AG09309 (cell line): ENCODE results near the gene CHRNB1.
"Not testable (repeated sequence)": the region's sequence is repeated elsewhere in the genome, so short reads cannot be mapped to it uniquely, and the experiment has no call there.

ENCODE experiments used
- DNase-seq: peaks from one replicate; pipeline ENCODE4 v3.0.0-alpha.2; 2010; ENCODE audit warnings: low read depth
- H3K4me3 ChIP-seq: 2 replicates; pipeline ENCODE4 v1.5.1; 2011; ENCODE audit warnings: mild to moderate bottlenecking, low read depth, low read length, moderate library complexity; ENCODE audit not compliant: control insufficient read depth
- CTCF ChIP-seq: IDR thresholded peaks from 2 replicates; pipeline ENCODE4 v1.5.1; 2011; ENCODE audit warnings: mild to moderate bottlenecking, low read depth, low read length, inconsistent platforms; ENCODE audit not compliant: insufficient read depth, control insufficient read depth; ENCODE audit errors: missing control alignments

Gene CHRNB1

GRCh38 chr17:7465597-7466275 lies 20.9 kb downstream of the CHRNB1 start:
- TF ChIP-seq CTCF: no peak
- no peak overlapping the region for H3K4me3 ChIP-seq
- DNase-seq: no peak

- TF ChIP-seq CTCF: no peak
- H3K4me3 ChIP-seq: no peak overlapping the region
- no peak for DNase-seq
Measured at GRCh38 chr17:7466318-7466638, 21.4 kb downstream of the CHRNB1 start.

- H3K4me3 ChIP-seq: no peak overlapping the region
- TF ChIP-seq CTCF: no peak
- DNase-seq: no peak
Measured at GRCh38 chr17:7466639-7467341, 21.9 kb downstream of the CHRNB1 start.

GRCh38 chr17:7467498-7467897 lies 22.6 kb downstream of the CHRNB1 start:
- no peak for DNase-seq
- no peak overlapping the region for H3K4me3 ChIP-seq
- TF ChIP-seq CTCF: no peak

GRCh38 chr17:7468290-7468689 lies 23.4 kb downstream of the CHRNB1 start:
- TF ChIP-seq CTCF: no peak
- no peak for DNase-seq
- H3K4me3 ChIP-seq: no peak overlapping the region

GRCh38 chr17:7468804-7469389 lies 24.0 kb downstream of the CHRNB1 start:
- no peak for TF ChIP-seq CTCF
- no peak for DNase-seq
- no peak overlapping the region for H3K4me3 ChIP-seq

- not testable (repeated sequence) for DNase-seq, H3K4me3 ChIP-seq
Measured at GRCh38 chr17:7469843-7470242, 25.0 kb downstream of the CHRNB1 start.

- not testable (repeated sequence) for DNase-seq, H3K4me3 ChIP-seq
Measured at GRCh38 chr17:7470457-7470973, 25.7 kb downstream of the CHRNB1 start.
